ENCODE data around the gene SLC25A41. TPM values are rescaled to one million over a fixed set of nuclear protein-coding genes. Genes with fewer than 3 reads are reported as not detected.
"Not testable (repeated sequence)": the region's sequence is repeated elsewhere in the genome, so short reads cannot be mapped to it uniquely, and the experiment has no call there.

Gene SLC25A41
- total RNA-seq, 1 experiment from 2014 or later: not detected

- BruUV-seq (replicated peaks): no TSS peak
- H3K27ac Mint-ChIP-seq (ENCODE audit: low read depth, unreplicated experiment): no peak overlapping the region
- no peak overlapping the region for H3K4me3 Mint-ChIP-seq (ENCODE audit: unreplicated experiment)
- TF ChIP-seq CTCF (IDR thresholded peaks at IDR 0.05; ENCODE audit: unreplicated experiment): no peak
- no peaks in the 10 kb centered on the region for H3K9me3 Mint-ChIP-seq (ENCODE audit: unreplicated experiment)
- DNase-seq (ENCODE audit: unreplicated experiment): no peak
- no peaks in the 10 kb centered on the region for H3K36me3 Mint-ChIP-seq (ENCODE audit: insufficient read depth, unreplicated experiment)
- CTCF ChIA-PET: interaction anchor here (0.6 kb wide), 2 partner anchors 15 to 151 kb away, joined by 3 to 5 read pairs; no protein-coding TSS in a partner anchor
- H3K27me3 Mint-ChIP-seq (ENCODE audit: insufficient read depth, unreplicated experiment): no peaks in the 10 kb centered on the region
- no peaks in the 10 kb centered on the region for H3K4me1 Mint-ChIP-seq (ENCODE audit: insufficient read depth, unreplicated experiment)
- intact Hi-C loops (cut with micrococcal nuclease): no loop called here
- POLR2A ChIA-PET: no interaction called here
These were observed 1.7 kb downstream of the SLC25A41 start for GRCh38 chr19:6431891-6432290.

GRCh38 chr19:6429419-6430221 lies 3.9 kb downstream of the SLC25A41 start:
- Mint-ChIP-seq H3K9me3 (ENCODE audit: unreplicated experiment) (no peaks in the 10 kb centered on the region), H3K36me3 (ENCODE audit: insufficient read depth, unreplicated experiment) (no peaks in the 10 kb centered on the region), H3K4me3 (ENCODE audit: unreplicated experiment) (peak overlapping the region; percentile 50), H3K27ac (ENCODE audit: low read depth, unreplicated experiment) (no peak overlapping the region), H3K4me1 (ENCODE audit: insufficient read depth, unreplicated experiment) (peaks cover 6% of the 10 kb centered on the region), H3K27me3 (ENCODE audit: insufficient read depth, unreplicated experiment) (no peaks in the 10 kb centered on the region)
- DNase-seq (ENCODE audit: unreplicated experiment): no peak
- no peak for TF ChIP-seq CTCF (IDR thresholded peaks at IDR 0.05; ENCODE audit: unreplicated experiment)
- POLR2A ChIA-PET: no interaction called here
- no TSS peak for BruUV-seq (replicated peaks)
- CTCF ChIA-PET: no interaction called here
- intact Hi-C loops (cut with micrococcal nuclease): no loop called here

- BruUV-seq (replicated peaks); H3K36me3 Mint-ChIP-seq (ENCODE audit: insufficient read depth, unreplicated experiment); H3K9me3 Mint-ChIP-seq (ENCODE audit: unreplicated experiment); intact Hi-C loops (cut with micrococcal nuclease); POLR2A ChIA-PET; H3K27ac Mint-ChIP-seq (ENCODE audit: low read depth, unreplicated experiment); H3K4me1 Mint-ChIP-seq (ENCODE audit: insufficient read depth, unreplicated experiment); H3K27me3 Mint-ChIP-seq (ENCODE audit: insufficient read depth, unreplicated experiment); DNase-seq (ENCODE audit: unreplicated experiment): not testable (repeated sequence)
- peak overlapping the region; percentile 50 for H3K4me3 Mint-ChIP-seq (ENCODE audit: unreplicated experiment)
- CTCF ChIA-PET: interaction anchor here (0.6 kb wide), 1 partner anchor 299 kb away, joined by 3 read pairs; no protein-coding TSS in a partner anchor
These were observed 4.7 kb downstream of the SLC25A41 start for GRCh38 chr19:6428692-6429418.

- Mint-ChIP-seq H3K4me3 (ENCODE audit: unreplicated experiment) (no peak overlapping the region), H3K27ac (ENCODE audit: low read depth, unreplicated experiment) (no peak overlapping the region), H3K36me3 (ENCODE audit: insufficient read depth, unreplicated experiment) (peaks cover 9% of the 10 kb centered on the region), H3K4me1 (ENCODE audit: insufficient read depth, unreplicated experiment) (peaks cover 20% of the 10 kb centered on the region), H3K27me3 (ENCODE audit: insufficient read depth, unreplicated experiment) (no peaks in the 10 kb centered on the region), H3K9me3 (ENCODE audit: unreplicated experiment) (no peaks in the 10 kb centered on the region)
- TF ChIP-seq CTCF (IDR thresholded peaks at IDR 0.05; ENCODE audit: unreplicated experiment): no peak
- intact Hi-C loops (cut with micrococcal nuclease): no loop called here
- no TSS peak for BruUV-seq (replicated peaks)
- DNase-seq (ENCODE audit: unreplicated experiment): no peak
- ChIA-PET POLR2A (interaction anchor here (0.6 kb wide), 1 partner anchor 36 kb away, joined by 3 read pairs; no protein-coding TSS in a partner anchor), CTCF (no interaction called here)
These were observed 6.4 kb downstream of the SLC25A41 start for GRCh38 chr19:6427131-6427530.

All from MCF 10A (cell line).